Measurements from ENCODE around the gene TRAPPC5.

The TRAPPC5 gene

GRCh38 chr19:7645163-7645562 is 35.5 kb upstream of the TRAPPC5 start:
- TF ChIP-seq CTCF (IDR thresholded peaks at IDR 0.05; ENCODE audit: low read length) (no peak), EZH2phosphoT487 (IDR thresholded peaks at IDR 0.05; ENCODE audit: low read length) (no peak)

GRCh38 chr19:7645656-7646425 is 34.8 kb upstream of the TRAPPC5 start:
- H3K9me3 ChIP-seq (replicated peaks; ENCODE audit: insufficient read depth, low read length), result no peaks in the 10 kb centered on the region
- H3K4me1 ChIP-seq (ENCODE audit: low read length), result no peaks in the 10 kb centered on the region
- H3K9ac ChIP-seq (ENCODE audit: low read length), result no peak overlapping the region
- no peak overlapping the region for H3K27ac ChIP-seq (ENCODE audit: low read length)
- H2AFZ ChIP-seq (ENCODE audit: low read length), result no peak overlapping the region
- no peak overlapping the region for H3K4me2 ChIP-seq (ENCODE audit: low read depth, low read length)
- no peak for DNase-seq
- no peak overlapping the region for H3K4me3 ChIP-seq (ENCODE audit: low read length)
- no peaks in the 10 kb centered on the region for H4K20me1 ChIP-seq (ENCODE audit: insufficient read depth, low read length)
- H3K79me2 ChIP-seq (ENCODE audit: low read length), result no peaks in the 10 kb centered on the region
- H3K36me3 ChIP-seq (replicated peaks; ENCODE audit: insufficient read depth, low read length), result no peaks in the 10 kb centered on the region
- no peaks in the 10 kb centered on the region for H3K9me2 ChIP-seq (replicated peaks; ENCODE audit: insufficient read depth, low read length)
- H3K27me3 ChIP-seq (replicated peaks; ENCODE audit: insufficient read depth, low read length), result peaks cover 15% of the 10 kb centered on the region
- H3F3A ChIP-seq (ENCODE audit: insufficient read depth, low read length), result no peaks in the 10 kb centered on the region
- TF ChIP-seq EZH2phosphoT487 (IDR thresholded peaks at IDR 0.05; ENCODE audit: low read length) (no peak), EZH2 (optimal IDR thresholded peaks at IDR 0.05; ENCODE audit: low read depth, low read length) (no peak), CTCF (IDR thresholded peaks at IDR 0.05; ENCODE audit: low read length) (no peak)

More at GRCh38 chr19:7645163-7645562, 35.5 kb upstream of the TRAPPC5 start:
- no peaks in the 10 kb centered on the region for H3K79me2 ChIP-seq (ENCODE audit: low read length)
- H4K20me1 ChIP-seq (ENCODE audit: insufficient read depth, low read length), result no peaks in the 10 kb centered on the region
- no peak overlapping the region for H3K27ac ChIP-seq (ENCODE audit: low read length)
- H3F3A ChIP-seq (ENCODE audit: insufficient read depth, low read length), result no peaks in the 10 kb centered on the region
- no peak overlapping the region for H3K9ac ChIP-seq (ENCODE audit: low read length)
- no peaks in the 10 kb centered on the region for H3K9me2 ChIP-seq (replicated peaks; ENCODE audit: insufficient read depth, low read length)
- no peaks in the 10 kb centered on the region for H3K9me3 ChIP-seq (replicated peaks; ENCODE audit: insufficient read depth, low read length)
- H3K4me3 ChIP-seq (ENCODE audit: low read length), result no peak overlapping the region
- H3K4me1 ChIP-seq (ENCODE audit: low read length), result no peaks in the 10 kb centered on the region
- peaks cover 8% of the 10 kb centered on the region for H3K27me3 ChIP-seq (replicated peaks; ENCODE audit: insufficient read depth, low read length)
- H2AFZ ChIP-seq (ENCODE audit: low read length), result no peak overlapping the region
- no peak for DNase-seq
- no peaks in the 10 kb centered on the region for H3K36me3 ChIP-seq (replicated peaks; ENCODE audit: insufficient read depth, low read length)
- H3K4me2 ChIP-seq (ENCODE audit: low read depth, low read length), result no peak overlapping the region

- no peaks in the 10 kb centered on the region for H3K79me2 ChIP-seq (ENCODE audit: low read length)
- H3K9me3 ChIP-seq (replicated peaks; ENCODE audit: insufficient read depth, low read length), result no peaks in the 10 kb centered on the region
- H3K27ac ChIP-seq (ENCODE audit: low read length), result no peak overlapping the region
- H3K9me2 ChIP-seq (replicated peaks; ENCODE audit: insufficient read depth, low read length), result no peaks in the 10 kb centered on the region
- no peak overlapping the region for H2AFZ ChIP-seq (ENCODE audit: low read length)
- no peak overlapping the region for H3K4me3 ChIP-seq (ENCODE audit: low read length)
- no peak overlapping the region for H3K4me2 ChIP-seq (ENCODE audit: low read depth, low read length)
- DNase-seq, result no peak
- H3K4me1 ChIP-seq (ENCODE audit: low read length), result no peaks in the 10 kb centered on the region
- no peaks in the 10 kb centered on the region for H4K20me1 ChIP-seq (ENCODE audit: insufficient read depth, low read length)
- no peak for TF ChIP-seq EZH2 (optimal IDR thresholded peaks at IDR 0.05; ENCODE audit: low read depth, low read length)
- no peak for TF ChIP-seq CTCF (IDR thresholded peaks at IDR 0.05; ENCODE audit: low read length)
- no peak for TF ChIP-seq EZH2phosphoT487 (IDR thresholded peaks at IDR 0.05; ENCODE audit: low read length)
- H3K27me3 ChIP-seq (replicated peaks; ENCODE audit: insufficient read depth, low read length), result peaks cover 20% of the 10 kb centered on the region
- no peaks in the 10 kb centered on the region for H3F3A ChIP-seq (ENCODE audit: insufficient read depth, low read length)
- no peaks in the 10 kb centered on the region for H3K36me3 ChIP-seq (replicated peaks; ENCODE audit: insufficient read depth, low read length)
- H3K9ac ChIP-seq (ENCODE audit: low read length), result no peak overlapping the region
Measured at GRCh38 chr19:7646426-7646700, 34.3 kb upstream of the TRAPPC5 start.
